Neural cell (in vitro differentiated cells): ENCODE measurements around the gene JADE1. TPM values are rescaled to one million over a fixed set of nuclear protein-coding genes. Genes with fewer than 3 reads are reported as not detected.

Experiments used
- H2AFZ ChIP-seq: fragments of 200-600, 300-800 bp; sonication (generic), shearing (Covaris generic); 2 replicates; pipeline ENCODE4 v1.6.0; 2014; ENCODE audit warnings: low read depth, mild to moderate bottlenecking, antibody characterized with exemption, low read length, moderate library complexity
- H3F3A ChIP-seq: fragments of 200-600 bp; shearing (Covaris generic); 2 replicates; pipeline ENCODE4 v1.6.1; 2016; ENCODE audit warnings: mild to moderate bottlenecking, moderate library complexity, mixed read lengths, antibody characterized with exemption, low read length; ENCODE audit not compliant: insufficient read depth, poor library complexity, severe bottlenecking
- H3K27ac ChIP-seq: fragments of 200-600, 300-800 bp; sonication (generic), shearing (Covaris generic); 2 replicates; pipeline ENCODE4 v1.5.1; 2014; ENCODE audit warnings: mild to moderate bottlenecking, low read length, moderate library complexity
- H3K27me3 ChIP-seq: fragments of 300-800, 200-600 bp; sonication (generic), shearing (Covaris generic); 2 replicates; pipeline ENCODE4 v1.6.0; 2014; ENCODE audit warnings: mild to moderate bottlenecking, low read depth, low read length, moderate library complexity; ENCODE audit not compliant: insufficient read depth
- H3K36me3 ChIP-seq: fragments of 300-800, 200-600 bp; sonication (generic), shearing (Covaris generic); 2 replicates; pipeline ENCODE4 v1.5.1; 2014; ENCODE audit warnings: mild to moderate bottlenecking, antibody characterized with exemption, low read length, moderate library complexity; ENCODE audit not compliant: insufficient read depth
- H3K4me2 ChIP-seq: fragments of 300-800, 200-600 bp; sonication (generic), shearing (Covaris generic); 2 replicates; pipeline ENCODE4 v1.6.0; 2014; ENCODE audit warnings: mild to moderate bottlenecking, low read length
- H3K4me3 ChIP-seq: fragments of 300-800, 200-600 bp; sonication (generic), shearing (Covaris generic); 2 replicates; pipeline ENCODE4 v1.5.1; 2014; ENCODE audit warnings: mild to moderate bottlenecking, low read length, moderate library complexity
- H3K79me2 ChIP-seq: fragments of 200-600 bp; shearing (Covaris generic); replicated peaks from 2 replicates; pipeline ENCODE4 v1.6.0; 2014; ENCODE audit warnings: mild to moderate bottlenecking, low read length, moderate library complexity; ENCODE audit not compliant: insufficient read depth
- H3K9ac ChIP-seq: fragments of 300-800, 200-600 bp; sonication (generic), shearing (Covaris generic); 2 replicates; pipeline ENCODE4 v1.6.1; 2016; ENCODE audit warnings: mild to moderate bottlenecking, low read length, mixed read lengths
- H3K9me2 ChIP-seq: fragments of 200-600 bp; shearing (Covaris generic); 2 replicates; pipeline ENCODE4 v1.6.1; 2016; ENCODE audit warnings: mild to moderate bottlenecking, low read length, mixed read lengths; ENCODE audit not compliant: insufficient read depth
- H3K9me3 ChIP-seq: fragments of 200-600, 300-800 bp; sonication (generic), shearing (Covaris generic); 2 replicates; pipeline ENCODE4 v1.6.1; 2016; ENCODE audit warnings: mild to moderate bottlenecking, mixed run types, low read length, moderate library complexity, mixed read lengths
- H4K20me1 ChIP-seq: fragments of 200-600 bp; shearing (Covaris generic); 2 replicates; pipeline ENCODE4 v1.6.1; 2016; ENCODE audit warnings: mild to moderate bottlenecking, mixed run types; ENCODE audit not compliant: insufficient read depth
- EP300 ChIP-seq: fragments of 450-650 bp; conservative IDR thresholded peaks from 2 replicates; pipeline ENCODE4 v1.6.1; 2014; ENCODE audit warnings: antibody characterized with exemption, mild to moderate bottlenecking, moderate library complexity; ENCODE audit not compliant: poor library complexity, severe bottlenecking
- EZH2 ChIP-seq: fragments of 200-600, 300-800 bp; shearing (Covaris generic), sonication (generic); IDR thresholded peaks from 2 replicates; pipeline ENCODE4 v1.6.1; 2014; ENCODE audit warnings: antibody characterized with exemption, low read length, borderline replicate concordance, mild to moderate bottlenecking; ENCODE audit not compliant: insufficient read depth, poor library complexity, severe bottlenecking
- MXI1 ChIP-seq: fragments of 450-650 bp; conservative IDR thresholded peaks from 2 replicates; pipeline ENCODE4 v1.6.1; 2014; ENCODE audit warnings: antibody characterized with exemption, mild to moderate bottlenecking; ENCODE audit not compliant: poor library complexity, severe bottlenecking
- POLR2AphosphoS5 ChIP-seq: IDR thresholded peaks from 2 replicates; pipeline ENCODE4 v1.6.1; 2012
- RAD21 ChIP-seq: fragments of 450-650 bp; conservative IDR thresholded peaks from 2 replicates; pipeline ENCODE4 v1.6.1; 2014; ENCODE audit warnings: antibody characterized with exemption, mild to moderate bottlenecking, moderate library complexity
- SMC3 ChIP-seq: fragments of 450-650 bp; conservative IDR thresholded peaks from 2 replicates; pipeline ENCODE4 v1.6.1; 2014; ENCODE audit warnings: antibody characterized with exemption, mild to moderate bottlenecking, moderate library complexity; ENCODE audit not compliant: poor library complexity
- TAF1 ChIP-seq: IDR thresholded peaks from 2 replicates; pipeline ENCODE4 v1.6.1; 2012; ENCODE audit warnings: low read depth
- polyA plus RNA-seq: library from polyadenylated mRNA; depleted of rRNA; stranded (reverse); fragments of >200 nt; gene quantifications from 2 replicates; pipeline ENCODE4 v1.2.3, GENCODE V29; 2014
- TF ChIP-seq, protein P1 (sequence below): IDR thresholded peaks from 2 replicates; pipeline ENCODE4 v1.6.1; 2012; ENCODE audit warnings: borderline replicate concordance
- TF ChIP-seq, protein P2 (sequence below): fragments of 450-650 bp; IDR thresholded peaks from 2 replicates; pipeline ENCODE4 v1.5.1; 2014; ENCODE audit warnings: antibody characterized with exemption, mild to moderate bottlenecking, moderate library complexity; ENCODE audit not compliant: poor library complexity, severe bottlenecking

JADE1 gene
- polyA plus RNA-seq, 1 donor from 2014 or later: 14.5 TPM

DNA sequence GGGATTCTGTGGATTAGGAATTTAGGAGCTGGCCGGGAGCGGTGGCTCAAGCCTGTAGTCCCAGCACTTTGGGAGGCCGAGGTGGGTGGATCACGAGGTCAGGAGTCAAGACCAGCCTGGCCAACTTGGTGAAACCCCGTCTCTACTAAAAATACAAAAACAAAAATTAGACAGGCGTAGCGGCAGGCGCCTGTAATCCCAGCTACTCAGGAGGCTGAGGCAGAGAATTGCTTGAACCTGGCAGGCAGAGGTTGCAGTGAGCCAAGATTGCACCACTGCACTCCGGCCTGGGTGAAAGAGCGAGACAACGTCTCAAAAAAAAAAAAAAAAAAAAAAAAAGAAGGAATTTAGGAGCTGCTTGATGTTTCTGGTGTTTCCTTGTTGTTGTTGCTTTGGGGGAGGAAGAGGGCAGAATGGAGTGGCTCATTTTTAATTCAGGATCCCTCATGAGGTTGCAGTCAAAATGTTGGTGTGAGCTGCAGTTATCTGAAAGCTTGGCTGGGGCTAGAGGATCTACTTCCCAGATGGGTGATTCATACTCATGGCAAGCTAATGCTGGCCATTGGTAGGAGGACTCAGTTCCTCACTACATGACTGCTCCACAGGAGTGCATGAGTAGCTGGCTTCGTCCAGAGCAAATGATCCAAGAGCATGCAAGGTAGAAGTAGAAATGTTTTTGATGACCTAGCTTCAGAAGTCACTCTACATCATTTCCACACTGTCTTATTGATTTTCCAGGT is 26.5 kb upstream of the JADE1 start:
- no peaks in the 10 kb centered on the region for H4K20me1 ChIP-seq
- TF ChIP-seq, protein P1, sequence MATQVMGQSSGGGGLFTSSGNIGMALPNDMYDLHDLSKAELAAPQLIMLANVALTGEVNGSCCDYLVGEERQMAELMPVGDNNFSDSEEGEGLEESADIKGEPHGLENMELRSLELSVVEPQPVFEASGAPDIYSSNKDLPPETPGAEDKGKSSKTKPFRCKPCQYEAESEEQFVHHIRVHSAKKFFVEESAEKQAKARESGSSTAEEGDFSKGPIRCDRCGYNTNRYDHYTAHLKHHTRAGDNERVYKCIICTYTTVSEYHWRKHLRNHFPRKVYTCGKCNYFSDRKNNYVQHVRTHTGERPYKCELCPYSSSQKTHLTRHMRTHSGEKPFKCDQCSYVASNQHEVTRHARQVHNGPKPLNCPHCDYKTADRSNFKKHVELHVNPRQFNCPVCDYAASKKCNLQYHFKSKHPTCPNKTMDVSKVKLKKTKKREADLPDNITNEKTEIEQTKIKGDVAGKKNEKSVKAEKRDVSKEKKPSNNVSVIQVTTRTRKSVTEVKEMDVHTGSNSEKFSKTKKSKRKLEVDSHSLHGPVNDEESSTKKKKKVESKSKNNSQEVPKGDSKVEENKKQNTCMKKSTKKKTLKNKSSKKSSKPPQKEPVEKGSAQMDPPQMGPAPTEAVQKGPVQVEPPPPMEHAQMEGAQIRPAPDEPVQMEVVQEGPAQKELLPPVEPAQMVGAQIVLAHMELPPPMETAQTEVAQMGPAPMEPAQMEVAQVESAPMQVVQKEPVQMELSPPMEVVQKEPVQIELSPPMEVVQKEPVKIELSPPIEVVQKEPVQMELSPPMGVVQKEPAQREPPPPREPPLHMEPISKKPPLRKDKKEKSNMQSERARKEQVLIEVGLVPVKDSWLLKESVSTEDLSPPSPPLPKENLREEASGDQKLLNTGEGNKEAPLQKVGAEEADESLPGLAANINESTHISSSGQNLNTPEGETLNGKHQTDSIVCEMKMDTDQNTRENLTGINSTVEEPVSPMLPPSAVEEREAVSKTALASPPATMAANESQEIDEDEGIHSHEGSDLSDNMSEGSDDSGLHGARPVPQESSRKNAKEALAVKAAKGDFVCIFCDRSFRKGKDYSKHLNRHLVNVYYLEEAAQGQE: no peak
- TF ChIP-seq EZH2: no peak
- TF ChIP-seq, protein P2, sequence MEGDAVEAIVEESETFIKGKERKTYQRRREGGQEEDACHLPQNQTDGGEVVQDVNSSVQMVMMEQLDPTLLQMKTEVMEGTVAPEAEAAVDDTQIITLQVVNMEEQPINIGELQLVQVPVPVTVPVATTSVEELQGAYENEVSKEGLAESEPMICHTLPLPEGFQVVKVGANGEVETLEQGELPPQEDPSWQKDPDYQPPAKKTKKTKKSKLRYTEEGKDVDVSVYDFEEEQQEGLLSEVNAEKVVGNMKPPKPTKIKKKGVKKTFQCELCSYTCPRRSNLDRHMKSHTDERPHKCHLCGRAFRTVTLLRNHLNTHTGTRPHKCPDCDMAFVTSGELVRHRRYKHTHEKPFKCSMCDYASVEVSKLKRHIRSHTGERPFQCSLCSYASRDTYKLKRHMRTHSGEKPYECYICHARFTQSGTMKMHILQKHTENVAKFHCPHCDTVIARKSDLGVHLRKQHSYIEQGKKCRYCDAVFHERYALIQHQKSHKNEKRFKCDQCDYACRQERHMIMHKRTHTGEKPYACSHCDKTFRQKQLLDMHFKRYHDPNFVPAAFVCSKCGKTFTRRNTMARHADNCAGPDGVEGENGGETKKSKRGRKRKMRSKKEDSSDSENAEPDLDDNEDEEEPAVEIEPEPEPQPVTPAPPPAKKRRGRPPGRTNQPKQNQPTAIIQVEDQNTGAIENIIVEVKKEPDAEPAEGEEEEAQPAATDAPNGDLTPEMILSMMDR: no peak
- TF ChIP-seq MXI1: no peak
- no peak for TF ChIP-seq RAD21
- TF ChIP-seq EP300: no peak
- TF ChIP-seq TAF1: no peak
- no peak for TF ChIP-seq POLR2AphosphoS5
- no peak for TF ChIP-seq SMC3
- H3K4me2 ChIP-seq: no peak overlapping the region
- H3K27me3 ChIP-seq: no peaks in the 10 kb centered on the region
- H3K4me3 ChIP-seq: no peak overlapping the region
- H3K9me2 ChIP-seq: no peaks in the 10 kb centered on the region
- no peak overlapping the region for H2AFZ ChIP-seq
- no peaks in the 10 kb centered on the region for H3K9me3 ChIP-seq
- no peak overlapping the region for H3K9ac ChIP-seq
- H3K79me2 ChIP-seq: no peaks in the 10 kb centered on the region
- no peaks in the 10 kb centered on the region for H3F3A ChIP-seq
- no peak overlapping the region for H3K27ac ChIP-seq
- H3K36me3 ChIP-seq: no peaks in the 10 kb centered on the region

DNA sequence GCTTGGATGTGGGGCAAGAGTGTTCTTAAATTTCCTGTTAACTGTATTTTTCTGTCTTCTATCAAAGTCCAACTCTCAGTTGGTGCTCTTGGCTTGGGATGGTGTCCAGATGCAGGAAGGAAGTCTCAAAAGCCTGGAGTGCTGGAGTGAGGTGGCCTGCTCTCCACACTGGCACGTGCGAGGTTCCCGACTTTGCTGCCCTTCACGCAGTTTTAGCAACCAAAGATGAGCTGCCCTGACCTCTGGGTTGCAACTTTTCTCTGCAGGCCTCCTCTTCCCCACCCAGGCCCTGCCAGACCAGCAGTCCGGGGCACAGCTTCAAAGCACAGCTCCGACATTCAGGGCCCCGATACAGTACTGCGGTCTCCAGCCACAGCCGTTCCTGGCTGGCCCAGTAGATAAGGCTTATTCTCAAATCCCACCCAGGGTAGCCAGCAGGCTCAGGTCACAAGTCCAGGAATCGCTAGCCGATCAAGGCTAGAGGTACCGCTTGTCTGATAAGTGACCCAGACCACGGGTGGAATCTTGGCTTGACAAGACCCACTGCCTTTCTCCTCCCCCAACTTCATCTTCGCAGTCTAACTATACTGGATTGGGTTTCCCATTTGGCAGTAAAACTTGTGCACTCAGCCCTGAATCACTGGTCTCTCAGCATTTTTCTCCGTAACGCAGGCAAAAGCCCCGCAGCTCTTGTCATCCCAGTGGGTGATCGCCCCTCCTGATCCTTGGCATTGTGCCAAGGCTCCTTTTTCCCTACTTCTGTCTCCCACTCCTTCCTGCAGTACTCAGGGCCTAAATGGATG is 21.8 kb upstream of the JADE1 start:
- no peak overlapping the region for H3K4me2 ChIP-seq
- no peaks in the 10 kb centered on the region for H3K36me3 ChIP-seq
- H4K20me1 ChIP-seq: no peaks in the 10 kb centered on the region
- H3F3A ChIP-seq: no peaks in the 10 kb centered on the region
- no peak overlapping the region for H3K9ac ChIP-seq
- no peaks in the 10 kb centered on the region for H3K9me2 ChIP-seq
- H3K79me2 ChIP-seq: no peaks in the 10 kb centered on the region
- no peak overlapping the region for H2AFZ ChIP-seq
- no peak overlapping the region for H3K27ac ChIP-seq
- H3K9me3 ChIP-seq: no peaks in the 10 kb centered on the region
- H3K4me3 ChIP-seq: no peak overlapping the region
- TF ChIP-seq TAF1 (no peak), RAD21 (no peak), EP300 (no peak)
- TF ChIP-seq, protein P2: no peak
- H3K27me3 ChIP-seq: no peaks in the 10 kb centered on the region
